ENCODE data around the gene GNA14.

DNA sequence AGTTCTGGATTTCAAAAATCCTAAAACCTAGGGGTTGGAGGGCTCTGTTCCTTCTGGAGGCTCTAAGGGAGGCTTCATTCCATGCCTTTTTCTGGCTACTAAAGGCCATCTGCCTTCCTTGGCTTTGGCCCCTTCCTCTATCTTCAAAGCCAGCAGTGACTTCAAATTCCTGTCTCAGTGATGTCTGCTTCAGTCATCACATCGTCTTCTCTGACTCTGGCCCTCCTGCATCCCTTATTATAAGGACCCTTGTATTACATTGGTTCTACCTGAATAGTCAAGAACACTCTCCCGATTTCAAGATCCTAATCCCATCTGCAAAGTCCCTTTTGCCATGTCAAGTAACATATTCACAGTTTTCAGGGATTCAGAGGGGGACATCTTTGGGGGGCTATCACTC lies 60.3 kb downstream of the GNA14 start:
- TF ChIP-seq, protein P1, sequence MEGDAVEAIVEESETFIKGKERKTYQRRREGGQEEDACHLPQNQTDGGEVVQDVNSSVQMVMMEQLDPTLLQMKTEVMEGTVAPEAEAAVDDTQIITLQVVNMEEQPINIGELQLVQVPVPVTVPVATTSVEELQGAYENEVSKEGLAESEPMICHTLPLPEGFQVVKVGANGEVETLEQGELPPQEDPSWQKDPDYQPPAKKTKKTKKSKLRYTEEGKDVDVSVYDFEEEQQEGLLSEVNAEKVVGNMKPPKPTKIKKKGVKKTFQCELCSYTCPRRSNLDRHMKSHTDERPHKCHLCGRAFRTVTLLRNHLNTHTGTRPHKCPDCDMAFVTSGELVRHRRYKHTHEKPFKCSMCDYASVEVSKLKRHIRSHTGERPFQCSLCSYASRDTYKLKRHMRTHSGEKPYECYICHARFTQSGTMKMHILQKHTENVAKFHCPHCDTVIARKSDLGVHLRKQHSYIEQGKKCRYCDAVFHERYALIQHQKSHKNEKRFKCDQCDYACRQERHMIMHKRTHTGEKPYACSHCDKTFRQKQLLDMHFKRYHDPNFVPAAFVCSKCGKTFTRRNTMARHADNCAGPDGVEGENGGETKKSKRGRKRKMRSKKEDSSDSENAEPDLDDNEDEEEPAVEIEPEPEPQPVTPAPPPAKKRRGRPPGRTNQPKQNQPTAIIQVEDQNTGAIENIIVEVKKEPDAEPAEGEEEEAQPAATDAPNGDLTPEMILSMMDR (conservative IDR thresholded peaks at IDR 0.05 in 1 of 2, IDR thresholded peaks at IDR 0.05 in 1 of 2; ENCODE audit: low read depth in 1 of 2, low read length in 2 of 2) = no peak
- no peak for TF ChIP-seq EZH2 (IDR thresholded peaks at IDR 0.05; ENCODE audit: low read length, missing control alignments)

Measured in fibroblast of lung (primary cell).